NCI-H2227 treated with DMSO at 0.1 percent for 48 hours (cell line): ENCODE measurements around the gene DLX5.

Experiments used
- DNase-seq: peaks from one replicate; lab custom pipeline; 2025; lab: John Stamatoyannopoulos, UW

Gene DLX5

DNA sequence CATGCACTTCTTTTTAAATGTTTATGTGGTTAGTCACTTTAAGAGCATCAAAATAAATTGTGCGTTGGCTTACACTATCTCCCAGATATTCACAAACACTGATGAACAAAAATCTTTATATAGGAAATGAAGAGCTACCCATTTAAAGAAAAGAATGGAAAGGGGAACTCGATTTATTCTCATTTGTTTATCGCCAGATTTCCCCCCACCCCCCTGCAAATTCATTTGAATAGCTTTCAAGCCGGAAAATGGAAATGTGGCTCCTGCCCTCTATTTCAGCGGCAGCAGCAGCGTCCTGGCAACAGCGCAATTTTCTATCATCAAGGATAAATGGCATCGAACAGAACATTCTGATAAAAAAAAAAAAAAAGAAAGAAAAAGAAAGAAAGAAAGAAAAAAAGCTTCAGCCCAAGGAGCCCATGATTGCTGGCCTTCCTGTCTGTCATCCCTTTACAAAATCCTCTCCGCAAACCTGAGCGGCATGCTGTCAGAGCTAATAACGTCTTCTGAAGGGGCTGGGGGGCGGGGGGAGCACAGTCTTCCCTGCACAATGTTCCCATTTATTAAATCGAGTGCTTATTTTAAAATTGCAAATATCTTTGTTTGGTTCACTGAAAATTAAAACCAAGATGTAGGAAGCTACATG is 33.0 kb downstream of the DLX5 start:
- DNase-seq: no peak

DNA sequence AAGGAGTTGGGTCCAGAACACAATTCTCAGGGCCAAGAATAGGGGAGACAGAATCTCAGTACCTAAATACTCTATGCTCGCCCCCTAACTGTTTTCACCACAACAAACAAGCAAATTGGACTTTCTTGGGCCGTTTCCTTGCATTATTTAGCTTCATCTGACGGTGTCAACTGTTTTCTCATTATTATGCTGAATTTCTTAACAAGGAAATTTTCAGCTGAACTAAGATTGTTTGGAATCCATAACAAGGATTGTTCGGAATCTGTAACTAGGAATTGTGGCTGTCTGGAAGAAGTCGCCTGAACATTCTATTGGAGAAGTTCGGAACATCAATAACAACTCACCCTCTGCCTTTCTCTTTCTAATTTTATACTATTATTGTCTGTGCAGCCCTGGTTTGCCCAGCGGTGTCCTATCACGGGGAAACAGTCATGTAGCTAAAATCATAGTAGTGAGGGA is 34.7 kb downstream of the DLX5 start:
- no peak for DNase-seq

GRCh38 chr7:96989241-96989858 is 35.3 kb downstream of the DLX5 start:
- no peak for DNase-seq

DNA sequence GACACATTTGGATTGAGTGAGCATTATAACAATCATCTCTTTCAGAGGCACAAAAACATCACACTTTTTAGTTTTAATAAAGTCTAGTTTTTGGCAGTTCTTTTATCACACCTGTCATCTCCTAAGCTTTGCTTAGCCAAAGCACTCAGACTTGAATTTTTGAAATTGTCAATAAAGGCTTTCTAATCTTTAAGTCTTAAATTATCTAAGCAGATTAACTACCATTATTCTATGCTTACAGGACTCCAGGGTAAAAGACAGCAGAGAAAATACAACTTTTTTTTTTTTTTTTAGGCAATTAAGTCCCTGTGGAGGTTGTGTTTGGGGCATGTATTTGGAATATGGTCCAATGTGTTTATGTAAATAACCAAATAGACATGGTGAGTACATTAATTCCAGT is 36.9 kb downstream of the DLX5 start:
- no peak for DNase-seq

- DNase-seq: no peak
Observed at GRCh38 chr7:96986901-96987300, 37.7 kb downstream of the DLX5 start.

DNA sequence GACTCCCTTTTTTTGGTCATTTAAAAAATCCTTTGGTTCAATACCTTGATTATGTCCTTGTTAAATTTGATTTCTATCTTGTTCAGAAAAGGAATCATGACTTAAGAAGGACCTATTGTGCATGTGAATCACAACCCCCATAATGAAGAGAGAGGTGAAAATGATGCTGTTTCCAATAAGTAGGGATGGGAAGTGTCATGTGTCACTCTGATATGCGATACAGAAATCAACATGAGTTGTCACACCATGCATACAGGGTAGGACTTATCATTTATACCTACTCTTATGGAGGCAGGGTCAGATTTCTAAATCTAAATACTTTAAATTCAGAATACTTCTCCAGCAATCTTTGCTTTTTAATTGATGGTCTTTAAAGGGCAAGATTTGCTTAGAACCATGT is 38.6 kb downstream of the DLX5 start:
- no peak for DNase-seq

- no peak for DNase-seq
Observed at GRCh38 chr7:96982586-96982985, 42.0 kb downstream of the DLX5 start.

GRCh38 chr7:96979551-96980276 is 44.9 kb downstream of the DLX5 start:
- DNase-seq: no peak

- no peak for DNase-seq
Observed at GRCh38 chr7:96977445-96977844, 47.2 kb downstream of the DLX5 start.

GRCh38 chr7:96976106-96976505 is 48.5 kb downstream of the DLX5 start:
- no peak for DNase-seq

- no peak for DNase-seq
Observed at GRCh38 chr7:96973986-96974385, 50.6 kb downstream of the DLX5 start.

DNA sequence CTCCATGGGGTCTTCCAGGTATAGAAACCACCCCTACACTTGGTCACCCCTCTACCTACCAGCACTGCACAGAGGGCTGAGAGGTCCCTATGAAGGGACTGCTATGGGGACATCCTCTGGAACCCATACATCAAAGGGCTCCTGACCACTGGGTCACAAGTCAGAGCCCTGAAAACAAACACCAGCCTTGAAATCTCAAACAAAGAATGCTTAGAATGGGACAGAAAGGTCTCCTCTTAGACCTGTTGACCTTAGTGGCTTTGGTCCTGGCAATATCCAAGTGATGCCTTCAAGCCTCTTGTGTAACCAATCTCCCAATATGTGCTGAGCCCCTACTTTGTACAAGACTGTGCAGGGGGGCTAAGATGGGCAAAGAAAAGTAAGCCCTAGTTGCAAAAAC is 53.9 kb downstream of the DLX5 start:
- DNase-seq: no peak
